A549 (cell line): Measurements from ENCODE around the gene ADARB2. TPM values are rescaled to one million over a fixed set of nuclear protein-coding genes. Genes with fewer than 3 reads are reported as not detected.

ENCODE experiments used
- ATAC-seq, 2 experiments: fragments of 200-7000 bp in 1 of 2; fragments of >200 bp in 1 of 2; cut with Nextera tagmentation in 1 of 2; cut with Tn5 transposase in 1 of 2; 3 replicates each; pipeline versions ENCODE4 v1.8.0 to v1.9.1; 2018 to 2020; ENCODE audit warnings: mild to moderate bottlenecking in 1 of 2, moderate library complexity in 1 of 2
- CTCF ChIA-PET: fragments of 300-600 bp; sonication (Branson Sonifier 250); formaldehyde crosslinking; extraction: SDS; loops from one replicate; lab custom pipeline; 2021; ENCODE audit warnings: antibody characterized with exemption, inconsistent platforms; lab: Yijun Ruan, JAX
- POLR2A ChIA-PET: fragments of 350-600 bp; formaldehyde crosslinking; extraction: SDS; loops from one replicate; lab custom pipeline; 2021; ENCODE audit warnings: antibody characterized with exemption, inconsistent platforms; lab: Yijun Ruan, JAX
- DNase-seq, 2 experiments: peaks; one replicate each; pipeline versions ENCODE4 v3.0.0 to v3.0.0-alpha.2; 2011 to 2016; ENCODE audit warnings: low read depth in 1 of 2, low spot score in 1 of 2
- FAIRE-seq: peaks from 2 replicates; lab custom pipeline; 2011; peaks lifted over from hg19 to GRCh38; lab: Jason Lieb, UNC
- H3K27ac ChIP-seq, 2 experiments: fragments of >200 bp; sonication (Bioruptor Twin); formaldehyde crosslinking; 3 replicates each; pipeline ENCODE4 v1.5.1; 2016 to 2017
- H3K4me1 ChIP-seq: fragments of >200 bp; sonication (Bioruptor Twin); formaldehyde crosslinking; 3 replicates; pipeline ENCODE4 v1.6.1; 2016
- H3K4me2 ChIP-seq: fragments of >200 bp; sonication (Bioruptor Twin); formaldehyde crosslinking; 3 replicates; pipeline ENCODE4 v1.6.1; 2016
- H3K4me3 ChIP-seq: fragments of >200 bp; sonication (Bioruptor Twin); formaldehyde crosslinking; 3 replicates; pipeline ENCODE4 v1.5.1; 2016
- H3K9me3 ChIP-seq: fragments of >200 bp; sonication (Bioruptor Twin); formaldehyde crosslinking; 3 replicates; pipeline ENCODE4 v1.6.1; 2016
- BHLHE40 ChIP-seq: IDR thresholded peaks from 2 replicates; pipeline ENCODE4 v1.6.1; 2012; ENCODE audit warnings: low read depth, low read length, inconsistent platforms
- CBX2 ChIP-seq: fragments of 200-600 bp; sonication (generic); IDR thresholded peaks from 2 replicates; pipeline ENCODE4 v1.6.1; 2016; ENCODE audit warnings: low read depth, mild to moderate bottlenecking, borderline replicate concordance
- CHD2 ChIP-seq: fragments of 150-350 bp; IDR thresholded peaks from 2 replicates; pipeline ENCODE4 v1.6.1; 2014; ENCODE audit warnings: low read length; ENCODE audit not compliant: partially characterized antibody
- CHD4 ChIP-seq: fragments of 200-600 bp; sonication (generic); IDR thresholded peaks from 2 replicates; pipeline ENCODE4 v1.6.1; 2016; ENCODE audit warnings: antibody characterized with exemption, mild to moderate bottlenecking, borderline replicate concordance
- EHF ChIP-seq: fragments of 250-450 bp; sonication (Bioruptor Pico); IDR thresholded peaks from 2 replicates; pipeline ENCODE4 v1.5.0; 2020; ENCODE audit warnings: mild to moderate bottlenecking
- FOSL2 ChIP-seq, 2 experiments: fragments of 450-650 bp in 1 of 2; fragments of >200 bp in 1 of 2; sonication (Bioruptor Twin) in 1 of 2; formaldehyde crosslinking; IDR thresholded peaks; 2 replicates each; pipeline versions ENCODE4 v1.5.0 to v1.6.1; 2016 to 2020; ENCODE audit warnings: mild to moderate bottlenecking in 1 of 2, moderate library complexity in 1 of 2
- FOXS1 ChIP-seq: fragments of 250-450 bp; sonication (Bioruptor Pico); IDR thresholded peaks from 2 replicates; pipeline ENCODE4 v1.5.0; 2020; ENCODE audit warnings: mild to moderate bottlenecking, moderate library complexity
- GATA3 ChIP-seq: IDR thresholded peaks from 2 replicates; pipeline ENCODE4 v1.6.1; 2012; ENCODE audit warnings: borderline replicate concordance
- HOXB13 ChIP-seq: fragments of 250-450 bp; sonication (Bioruptor Pico); IDR thresholded peaks from 2 replicates; pipeline ENCODE4 v1.5.0; 2020; ENCODE audit warnings: low read depth, mild to moderate bottlenecking, moderate library complexity
- JUNB ChIP-seq: fragments of >200 bp; sonication (Bioruptor Twin); formaldehyde crosslinking; IDR thresholded peaks from 2 replicates; pipeline ENCODE4 v1.6.1; 2016
- KDM5A ChIP-seq: fragments of 200-600 bp; sonication (generic); IDR thresholded peaks from 2 replicates; pipeline ENCODE4 v1.6.1; 2016; ENCODE audit warnings: antibody characterized with exemption, mild to moderate bottlenecking
- MYC ChIP-seq: IDR thresholded peaks from 2 replicates; pipeline ENCODE4 v1.6.1; 2012; ENCODE audit warnings: mild to moderate bottlenecking, inconsistent platforms, low read length, improper control_type of control experiment, borderline replicate concordance
- NFE2L2 ChIP-seq: fragments of 150-350 bp; conservative IDR thresholded peaks from 2 replicates; pipeline ENCODE4 v1.6.1; 2014; ENCODE audit warnings: low read length
- NPAS2 ChIP-seq: fragments of 250-450 bp; sonication (Bioruptor Pico); IDR thresholded peaks from 2 replicates; pipeline ENCODE4 v1.8.0; 2022; ENCODE audit warnings: mild to moderate bottlenecking, moderate library complexity, borderline replicate concordance
- RAD21 ChIP-seq, 2 experiments: fragments of >200 bp in 1 of 2; sonication (Bioruptor Twin) in 1 of 2; formaldehyde crosslinking in 1 of 2; IDR thresholded peaks in 1 of 2; conservative IDR thresholded peaks in 1 of 2; 2 replicates in 1 of 2; 3 replicates in 1 of 2; pipeline ENCODE4 v1.6.1; 2012 to 2018; ENCODE audit warnings: inconsistent platforms in 1 of 2
- RARB ChIP-seq: fragments of 250-450 bp; sonication (Bioruptor Pico); IDR thresholded peaks from 2 replicates; pipeline ENCODE4 v1.8.0; 2021; ENCODE audit warnings: mild to moderate bottlenecking, moderate library complexity
- RCOR1 ChIP-seq: fragments of 150-350 bp; IDR thresholded peaks from 2 replicates; pipeline ENCODE4 v1.6.1; 2014; ENCODE audit warnings: antibody characterized with exemption, low read length, low read depth
- TFCP2L1 ChIP-seq: fragments of 250-450 bp; sonication (Bioruptor Pico); IDR thresholded peaks from 2 replicates; pipeline ENCODE4 v1.5.0; 2021; ENCODE audit warnings: mild to moderate bottlenecking
- TP53 ChIP-seq: fragments of 250-450 bp; sonication (Bioruptor Pico); IDR thresholded peaks from 2 replicates; pipeline ENCODE4 v1.5.0; 2021; ENCODE audit warnings: mild to moderate bottlenecking, moderate library complexity
- USF2 ChIP-seq: fragments of 450-650 bp; IDR thresholded peaks from 2 replicates; pipeline ENCODE4 v1.6.1; 2014; ENCODE audit warnings: antibody characterized with exemption
- WGBS: methylation state at CpG from one replicate; pipeline ENCODE4 v1.1.6; 2017; ENCODE audit errors: missing lambda C conversion rate; 5-methylcytosine and 5-hydroxymethylcytosine counted together
- polyA plus RNA-seq, 4 experiments: library from polyadenylated mRNA; depleted of rRNA in 3 of 4; stranded (reverse); fragments of >200 nt; fragmentation: RNase III in 1 of 4; extraction: RNeasy Plus Mini Kit Qiagen cat#74134 plus additional on column Dnase treatment in 1 of 4; gene quantifications; 2 replicates in 3 of 4; 3 replicates in 1 of 4; pipeline ENCODE4 v1.2.3, GENCODE V29; 2011 to 2017
- TF ChIP-seq, protein P1 (sequence below): fragments of 200-600 bp; sonication (generic); IDR thresholded peaks from 2 replicates; pipeline ENCODE4 v1.6.1; 2016; ENCODE audit warnings: antibody characterized with exemption, mild to moderate bottlenecking, moderate library complexity
- TF ChIP-seq, protein P2 (sequence below): fragments of >200 bp; sonication (Bioruptor Twin); formaldehyde crosslinking; IDR thresholded peaks from 2 replicates; pipeline ENCODE4 v1.6.1; 2016
- TF ChIP-seq, protein P3 (sequence below): fragments of >200 bp; sonication (Bioruptor Twin); formaldehyde crosslinking; IDR thresholded peaks from 3 replicates; pipeline ENCODE4 v1.6.1; 2016

ADARB2 gene
- polyA plus RNA-seq, 2 of the 4 experiments (the other 2 are of a cell fraction), result not detected

DNA sequence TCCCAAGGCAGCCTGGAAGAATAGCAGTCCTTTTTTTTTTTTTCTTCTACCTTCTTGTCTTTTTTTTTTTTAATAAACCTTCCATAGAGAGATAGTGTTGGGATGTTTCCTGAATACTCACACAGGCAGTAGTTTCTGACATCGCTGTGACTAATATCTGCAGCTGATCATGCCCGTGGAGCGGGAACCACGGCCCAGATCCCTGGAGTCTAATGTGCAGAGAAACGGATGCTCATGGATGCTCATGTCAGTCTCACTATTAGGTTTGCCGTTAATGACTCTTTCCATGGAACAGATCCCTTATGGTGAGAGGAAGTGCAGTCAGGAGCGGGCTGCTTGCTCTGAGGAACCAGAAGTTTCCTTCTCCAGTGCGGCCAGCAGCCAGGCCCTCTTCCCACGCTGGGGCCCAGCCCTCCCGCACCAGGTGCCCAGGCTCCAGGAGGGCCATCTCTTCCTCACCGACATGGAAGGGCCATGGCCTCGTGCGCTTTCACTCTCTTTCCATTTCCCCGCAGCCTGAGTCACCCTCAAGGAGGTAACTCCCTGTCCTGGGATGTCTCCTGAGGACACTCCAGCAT, 548.7 kb downstream of the ADARB2 start (continued):
- TF ChIP-seq, protein P1, sequence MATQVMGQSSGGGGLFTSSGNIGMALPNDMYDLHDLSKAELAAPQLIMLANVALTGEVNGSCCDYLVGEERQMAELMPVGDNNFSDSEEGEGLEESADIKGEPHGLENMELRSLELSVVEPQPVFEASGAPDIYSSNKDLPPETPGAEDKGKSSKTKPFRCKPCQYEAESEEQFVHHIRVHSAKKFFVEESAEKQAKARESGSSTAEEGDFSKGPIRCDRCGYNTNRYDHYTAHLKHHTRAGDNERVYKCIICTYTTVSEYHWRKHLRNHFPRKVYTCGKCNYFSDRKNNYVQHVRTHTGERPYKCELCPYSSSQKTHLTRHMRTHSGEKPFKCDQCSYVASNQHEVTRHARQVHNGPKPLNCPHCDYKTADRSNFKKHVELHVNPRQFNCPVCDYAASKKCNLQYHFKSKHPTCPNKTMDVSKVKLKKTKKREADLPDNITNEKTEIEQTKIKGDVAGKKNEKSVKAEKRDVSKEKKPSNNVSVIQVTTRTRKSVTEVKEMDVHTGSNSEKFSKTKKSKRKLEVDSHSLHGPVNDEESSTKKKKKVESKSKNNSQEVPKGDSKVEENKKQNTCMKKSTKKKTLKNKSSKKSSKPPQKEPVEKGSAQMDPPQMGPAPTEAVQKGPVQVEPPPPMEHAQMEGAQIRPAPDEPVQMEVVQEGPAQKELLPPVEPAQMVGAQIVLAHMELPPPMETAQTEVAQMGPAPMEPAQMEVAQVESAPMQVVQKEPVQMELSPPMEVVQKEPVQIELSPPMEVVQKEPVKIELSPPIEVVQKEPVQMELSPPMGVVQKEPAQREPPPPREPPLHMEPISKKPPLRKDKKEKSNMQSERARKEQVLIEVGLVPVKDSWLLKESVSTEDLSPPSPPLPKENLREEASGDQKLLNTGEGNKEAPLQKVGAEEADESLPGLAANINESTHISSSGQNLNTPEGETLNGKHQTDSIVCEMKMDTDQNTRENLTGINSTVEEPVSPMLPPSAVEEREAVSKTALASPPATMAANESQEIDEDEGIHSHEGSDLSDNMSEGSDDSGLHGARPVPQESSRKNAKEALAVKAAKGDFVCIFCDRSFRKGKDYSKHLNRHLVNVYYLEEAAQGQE, result no peak
- no peak for TF ChIP-seq TP53
- no peak for TF ChIP-seq TFCP2L1

- Histone ChIP-seq H3K27ac (no peak overlapping the region), H3K4me2 (no peak overlapping the region), H3K4me3 (no peak overlapping the region), H3K4me1 (no peaks in the 10 kb centered on the region), H3K9me3 (no peaks in the 10 kb centered on the region)
- TF ChIP-seq NPAS2 (no peak), USF2 (no peak), BHLHE40 (no peak), EHF (no peak), RCOR1 (no peak), FOSL2 (IDR thresholded peaks at IDR 0.05) (no peak), FOSL2 (CRISPR knock-in tag; IDR thresholded peaks at IDR 0.05) (no peak), RAD21 (conservative IDR thresholded peaks at IDR 0.05 in 1 of 2, IDR thresholded peaks at IDR 0.05 in 1 of 2) (no peak), NFE2L2 (no peak), CHD2 (no peak), FOXS1 (CRISPR knock-in tag) (no peak), MYC (no peak)
- TF ChIP-seq, protein P2, sequence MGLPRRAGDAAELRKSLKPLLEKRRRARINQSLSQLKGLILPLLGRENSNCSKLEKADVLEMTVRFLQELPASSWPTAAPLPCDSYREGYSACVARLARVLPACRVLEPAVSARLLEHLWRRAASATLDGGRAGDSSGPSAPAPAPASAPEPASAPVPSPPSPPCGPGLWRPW, result no peak
- POLR2A ChIA-PET, result no interaction called here
- FAIRE-seq (no peak), DNase-seq (no peak), ATAC-seq (no peak)
- CTCF ChIA-PET, result interaction anchor here (0.7 kb wide), 1 partner anchor 46 kb away, joined by 3 read pairs; no protein-coding TSS in a partner anchor
- 55% methylated on average over 11 of the region's 11 CpGs for WGBS
Observed at GRCh38 chr10:1187855-1188557, 549.3 kb downstream of the ADARB2 start.

- H3K27ac ChIP-seq, result no peak overlapping the region
- no peak overlapping the region for H3K4me3 ChIP-seq
- H3K9me3 ChIP-seq, result no peaks in the 10 kb centered on the region
- ATAC-seq (no peak), DNase-seq (no peak), FAIRE-seq (no peak)
- no peaks in the 10 kb centered on the region for H3K4me1 ChIP-seq
- ChIA-PET POLR2A (no interaction called here), CTCF (no interaction called here)
- H3K4me2 ChIP-seq, result no peak overlapping the region
- WGBS, result 58% methylated on average over 20 of the region's 29 CpGs
- TF ChIP-seq KDM5A (no peak), CBX2 (no peak), CHD2 (no peak), CHD4 (no peak), JUNB (no peak), HOXB13 (CRISPR knock-in tag) (no peak), RARB (CRISPR knock-in tag) (no peak), GATA3 (no peak)
- TF ChIP-seq, protein P3, sequence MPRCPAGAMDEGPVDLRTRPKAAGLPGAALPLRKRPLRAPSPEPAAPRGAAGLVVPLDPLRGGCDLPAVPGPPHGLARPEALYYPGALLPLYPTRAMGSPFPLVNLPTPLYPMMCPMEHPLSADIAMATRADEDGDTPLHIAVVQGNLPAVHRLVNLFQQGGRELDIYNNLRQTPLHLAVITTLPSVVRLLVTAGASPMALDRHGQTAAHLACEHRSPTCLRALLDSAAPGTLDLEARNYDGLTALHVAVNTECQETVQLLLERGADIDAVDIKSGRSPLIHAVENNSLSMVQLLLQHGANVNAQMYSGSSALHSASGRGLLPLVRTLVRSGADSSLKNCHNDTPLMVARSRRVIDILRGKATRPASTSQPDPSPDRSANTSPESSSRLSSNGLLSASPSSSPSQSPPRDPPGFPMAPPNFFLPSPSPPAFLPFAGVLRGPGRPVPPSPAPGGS, result no peak
Observed at GRCh38 chr10:1187151-1187854, 550.0 kb downstream of the ADARB2 start.
